ENCODE results near the gene YAF2.
A peak's percentile ranks its signal among the peaks of the same experiment; 100 is the strongest.
"Not testable (repeated sequence)": the region's sequence is repeated elsewhere in the genome, so short reads cannot be mapped to it uniquely, and the experiment has no call there.

Gene YAF2

GRCh38 chr12:42255221-42255865 is 17.3 kb upstream of the YAF2 start:
- DNase-seq (ENCODE audit: low read depth in 3 of 3, low spot score in 1 of 3), result no peak

DNA sequence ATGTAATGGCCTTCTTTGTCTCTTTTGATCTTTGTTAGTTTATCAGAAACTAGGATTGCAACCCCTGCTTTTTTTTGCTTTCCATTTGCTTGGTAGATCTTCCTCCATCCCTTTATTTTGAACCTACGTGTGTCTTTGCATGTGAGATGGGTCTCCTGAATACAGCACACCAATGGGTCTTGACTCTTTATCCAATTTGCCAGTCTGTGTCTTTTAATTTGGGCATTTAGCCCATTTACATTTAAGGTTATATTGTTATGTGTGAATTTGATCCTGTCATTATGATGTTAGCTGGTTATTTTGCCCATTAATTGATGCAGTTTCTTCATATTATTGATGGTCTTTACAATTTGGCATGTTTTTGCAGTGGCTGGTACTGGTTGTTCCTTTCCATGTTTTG is 14.6 kb upstream of the YAF2 start:
- DNase-seq (ENCODE audit: low read depth in 3 of 3, low spot score in 1 of 3), result not testable (repeated sequence)

- DNase-seq (ENCODE audit: low read depth in 3 of 3, low spot score in 1 of 3), result not testable (repeated sequence)
These were observed 11.0 kb upstream of the YAF2 start for GRCh38 chr12:42249033-42249432.

DNA sequence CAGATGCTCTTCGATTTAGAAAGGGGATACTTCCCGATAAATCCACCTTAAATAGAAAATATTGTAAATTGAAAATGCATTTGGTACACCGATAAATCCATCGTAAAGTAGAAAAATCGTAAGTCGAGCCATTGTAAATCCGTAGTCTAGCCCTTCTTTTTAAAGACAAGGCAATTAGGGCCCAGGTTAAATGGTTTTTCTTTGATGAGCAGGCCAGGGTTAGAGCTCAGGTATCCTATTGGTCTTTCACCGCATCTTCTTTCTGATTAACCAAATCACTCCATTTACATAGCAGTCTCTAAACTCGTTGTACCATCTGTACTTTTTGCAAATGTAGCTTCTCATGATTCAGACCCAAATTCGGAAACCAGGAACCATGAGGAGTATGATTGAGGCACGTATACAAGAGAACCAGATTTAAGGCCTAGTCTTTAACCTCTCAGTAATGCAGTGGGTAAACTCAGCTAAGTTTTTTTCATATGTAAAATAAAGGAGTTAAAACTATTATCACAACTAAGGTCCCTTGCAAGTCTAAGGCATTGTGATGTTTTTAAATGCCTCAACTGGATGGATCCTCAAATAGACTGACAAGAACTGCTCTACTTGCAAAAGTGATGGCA is 2.2 kb upstream of the YAF2 start:
- DNase-seq (ENCODE audit: low read depth in 3 of 3, low spot score in 1 of 3), result no peak

GRCh38 chr12:42237853-42238239 is 202 bp downstream of the YAF2 start:
- no peak for DNase-seq (ENCODE audit: low read depth in 3 of 3, low spot score in 1 of 3)

- DNase-seq (ENCODE audit: low read depth in 3 of 3, low spot score in 1 of 3), result peak; percentile 19 to 41 (median 37)
These were observed 796 bp downstream of the YAF2 start for GRCh38 chr12:42237052-42237852.

DNA sequence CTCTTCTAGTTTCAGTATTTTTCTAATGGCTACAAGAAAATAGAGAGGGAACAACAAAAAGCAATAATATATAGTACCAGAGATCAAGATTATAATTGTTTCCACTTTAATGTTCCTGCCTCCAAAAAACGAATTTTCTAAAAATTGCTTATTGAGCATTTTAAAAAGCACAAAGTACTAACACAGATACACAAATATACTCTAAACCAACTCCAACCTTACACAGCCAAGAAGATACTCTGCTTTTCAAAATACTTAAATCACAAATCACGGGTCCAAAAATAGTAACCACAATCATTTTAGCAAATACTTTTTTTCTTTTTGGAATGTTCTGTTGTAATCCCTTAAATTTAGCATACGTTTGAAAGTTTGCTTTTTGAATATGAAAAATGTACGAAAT is 2.0 kb downstream of the YAF2 start:
- DNase-seq (ENCODE audit: low read depth in 3 of 3, low spot score in 1 of 3), result no peak

DNA sequence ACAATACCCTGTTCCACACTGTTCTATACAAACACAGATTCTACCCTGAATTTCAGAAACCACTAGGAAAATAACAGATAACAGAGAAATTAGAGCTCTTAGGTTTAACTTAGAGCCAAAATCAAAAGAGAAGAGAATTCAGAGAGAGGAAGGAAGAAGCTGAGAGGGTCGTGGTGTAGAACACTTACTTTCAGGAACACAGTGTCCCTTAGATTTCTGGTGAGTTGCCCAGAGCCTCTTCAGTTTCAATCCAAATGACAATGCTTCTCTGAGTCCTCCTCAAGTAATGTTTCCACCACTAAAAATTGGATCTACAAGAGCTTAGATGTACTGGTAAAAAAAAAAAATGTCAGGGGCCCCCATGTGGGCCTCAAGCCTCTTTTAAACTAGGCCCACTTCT is 2.6 kb downstream of the YAF2 start:
- DNase-seq (ENCODE audit: low read depth in 3 of 3, low spot score in 1 of 3), result no peak

- DNase-seq (ENCODE audit: low read depth in 3 of 3, low spot score in 1 of 3), result no peak
These were observed 3.1 kb downstream of the YAF2 start for GRCh38 chr12:42234970-42235369.

- DNase-seq (ENCODE audit: low read depth in 3 of 3, low spot score in 1 of 3), result not testable (repeated sequence)
These were observed 10.5 kb downstream of the YAF2 start for GRCh38 chr12:42227525-42227924.

- DNase-seq (ENCODE audit: low read depth in 3 of 3, low spot score in 1 of 3), result not testable (repeated sequence)
These were observed 13.5 kb downstream of the YAF2 start for GRCh38 chr12:42224501-42224900.

GRCh38 chr12:42222724-42223123 is 15.3 kb downstream of the YAF2 start:
- DNase-seq (ENCODE audit: low read depth in 3 of 3, low spot score in 1 of 3), result no peak

DNA sequence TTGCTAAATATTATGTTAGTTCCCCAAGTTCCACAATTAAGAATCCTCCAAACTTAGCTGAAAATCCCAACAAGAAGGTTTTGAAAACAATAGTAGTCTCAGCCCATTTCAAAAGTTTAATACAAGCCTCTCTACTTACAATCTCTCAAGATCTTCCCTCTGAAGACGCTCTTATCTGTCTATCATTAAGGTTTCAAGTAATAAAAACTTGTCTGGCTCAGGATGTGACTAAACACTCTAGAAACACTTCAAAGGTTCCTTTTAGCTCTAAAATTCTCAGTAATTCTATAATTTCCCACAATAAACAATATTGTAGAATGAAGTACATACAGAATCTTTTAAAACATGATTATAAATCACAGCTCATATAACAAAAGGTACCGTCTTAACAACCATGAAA is 16.3 kb downstream of the YAF2 start:
- no peak for DNase-seq (ENCODE audit: low read depth in 3 of 3, low spot score in 1 of 3)

GRCh38 chr12:42217656-42218055 is 20.4 kb downstream of the YAF2 start:
- DNase-seq (ENCODE audit: low read depth in 3 of 3, low spot score in 1 of 3), result no peak

DNA sequence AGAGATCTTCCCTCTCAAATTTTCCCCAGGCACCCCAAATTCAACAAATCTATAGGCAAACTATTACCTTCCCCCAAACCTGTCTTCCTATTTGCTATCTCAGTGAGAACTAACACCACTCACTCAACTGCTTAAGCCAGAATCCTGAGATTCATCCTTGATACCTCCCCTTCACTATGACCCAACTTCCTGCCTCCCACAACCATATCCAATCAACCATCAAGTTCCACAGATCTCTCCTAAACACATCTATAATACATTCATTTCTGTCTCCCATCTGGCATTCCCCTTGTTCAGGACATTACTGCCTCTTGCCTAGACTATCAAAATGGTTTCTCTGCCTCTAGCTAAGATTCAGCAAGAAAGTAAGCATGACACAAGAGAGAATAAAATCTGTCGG is 21.3 kb downstream of the YAF2 start:
- DNase-seq (ENCODE audit: low read depth in 3 of 3, low spot score in 1 of 3), result no peak

- DNase-seq (ENCODE audit: low read depth in 3 of 3, low spot score in 1 of 3), result not testable (repeated sequence)
These were observed 22.3 kb downstream of the YAF2 start for GRCh38 chr12:42215759-42216158.

- DNase-seq (ENCODE audit: low read depth in 3 of 3, low spot score in 1 of 3), result no peak
These were observed 24.1 kb downstream of the YAF2 start for GRCh38 chr12:42213954-42214426.

DNA sequence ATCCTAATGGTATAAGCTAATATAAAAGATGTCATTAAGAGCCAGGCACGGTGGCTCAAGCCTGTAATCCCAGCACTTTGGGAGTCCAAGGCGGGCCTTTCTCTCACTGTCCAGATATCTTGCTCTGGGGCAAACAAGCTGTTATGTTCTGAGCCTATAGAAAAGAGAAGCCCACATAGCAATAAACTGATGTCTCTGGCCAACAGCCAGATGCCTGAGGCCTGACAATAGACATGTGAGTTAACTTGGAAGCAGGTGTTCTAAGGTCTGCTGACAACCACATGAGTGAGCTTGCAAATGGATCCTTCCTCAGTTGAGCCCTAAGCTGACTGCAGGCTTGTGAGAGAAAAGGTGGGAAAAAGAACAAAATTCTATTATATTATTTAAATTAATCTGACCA is 25.0 kb downstream of the YAF2 start:
- DNase-seq (ENCODE audit: low read depth in 3 of 3, low spot score in 1 of 3), result no peak

- no peak for DNase-seq (ENCODE audit: low read depth in 3 of 3, low spot score in 1 of 3)
These were observed 29.5 kb downstream of the YAF2 start for GRCh38 chr12:42208574-42208973.

- DNase-seq (ENCODE audit: low read depth in 3 of 3, low spot score in 1 of 3), result no peak
These were observed 33.2 kb downstream of the YAF2 start for GRCh38 chr12:42204819-42205218.

- no peak for DNase-seq (ENCODE audit: low read depth in 3 of 3, low spot score in 1 of 3)
These were observed 33.7 kb downstream of the YAF2 start for GRCh38 chr12:42204362-42204761.

DNA sequence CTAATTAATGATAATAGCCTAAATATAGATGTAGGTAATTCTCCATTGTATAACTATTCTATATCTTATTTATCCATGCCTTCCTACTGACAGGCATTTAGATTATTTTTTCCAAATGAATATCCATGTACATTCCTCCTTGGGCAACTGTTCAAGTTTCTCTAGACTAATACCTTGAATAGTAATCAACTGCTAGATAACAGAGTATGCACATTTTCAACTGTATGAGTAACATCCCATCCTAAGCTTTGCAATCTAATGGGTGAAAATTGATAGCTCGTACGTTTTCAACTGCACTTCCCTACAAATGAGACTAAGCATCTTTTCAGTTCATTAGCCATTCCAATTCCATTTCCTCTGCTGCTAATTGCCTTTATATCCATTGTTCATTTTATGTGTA is 37.0 kb downstream of the YAF2 start:
- no peak for DNase-seq (ENCODE audit: low read depth in 3 of 3, low spot score in 1 of 3)

Measured in stimulated activated CD4-positive, alpha-beta T cell treated with anti-CD3 and anti-CD28 coated beads, TNF-alpha, amount 100 ng/mL, for 1 hour (primary cell).